ENCODE results near the gene PC. TPM values are rescaled to one million over a fixed set of nuclear protein-coding genes. Genes with fewer than 3 reads are reported as not detected.
"Not testable (repeated sequence)": the region's sequence is repeated elsewhere in the genome, so short reads cannot be mapped to it uniquely, and the experiment has no call there.

Gene PC
- total and polyA plus RNA-seq, 10 donors, result 3.4 to 8.8 (median 5.3) TPM

- Histone ChIP-seq H3K36me3 (no peaks in the 10 kb centered on the region), H3K27me3 (replicated peaks in 1 of 7) (no peaks in the 10 kb centered on the region), H3K4me3 (no peak overlapping the region), H3K27ac (peak overlapping the region; percentile 42 to 84 (median 69)), H3K4me1 (peaks cover 0 to 34% (median 3%) of the 10 kb centered on the region in 6 donors), H3K9me3 (no peaks in the 10 kb centered on the region)
- TF ChIP-seq, protein P1, sequence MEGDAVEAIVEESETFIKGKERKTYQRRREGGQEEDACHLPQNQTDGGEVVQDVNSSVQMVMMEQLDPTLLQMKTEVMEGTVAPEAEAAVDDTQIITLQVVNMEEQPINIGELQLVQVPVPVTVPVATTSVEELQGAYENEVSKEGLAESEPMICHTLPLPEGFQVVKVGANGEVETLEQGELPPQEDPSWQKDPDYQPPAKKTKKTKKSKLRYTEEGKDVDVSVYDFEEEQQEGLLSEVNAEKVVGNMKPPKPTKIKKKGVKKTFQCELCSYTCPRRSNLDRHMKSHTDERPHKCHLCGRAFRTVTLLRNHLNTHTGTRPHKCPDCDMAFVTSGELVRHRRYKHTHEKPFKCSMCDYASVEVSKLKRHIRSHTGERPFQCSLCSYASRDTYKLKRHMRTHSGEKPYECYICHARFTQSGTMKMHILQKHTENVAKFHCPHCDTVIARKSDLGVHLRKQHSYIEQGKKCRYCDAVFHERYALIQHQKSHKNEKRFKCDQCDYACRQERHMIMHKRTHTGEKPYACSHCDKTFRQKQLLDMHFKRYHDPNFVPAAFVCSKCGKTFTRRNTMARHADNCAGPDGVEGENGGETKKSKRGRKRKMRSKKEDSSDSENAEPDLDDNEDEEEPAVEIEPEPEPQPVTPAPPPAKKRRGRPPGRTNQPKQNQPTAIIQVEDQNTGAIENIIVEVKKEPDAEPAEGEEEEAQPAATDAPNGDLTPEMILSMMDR (IDR thresholded peaks at IDR 0.05 in 8 of 11, conservative IDR thresholded peaks at IDR 0.05 in 3 of 11), result no peak
- TF ChIP-seq POLR2A (IDR thresholded peaks at IDR 0.05) (no peak), POLR2AphosphoS5 (IDR thresholded peaks at IDR 0.05) (no peak)
- 58 to 73% (median 65%) methylated on average over 5 of the region's 5 CpGs for WGBS, 5 donors
- DNase-seq, result no peak
- intact Hi-C loops (cut with DNase I; ENCODE audit: low total_unique reads), result no loop called here
These were observed 157.3 kb downstream of the PC start for GRCh38 chr11:66800720-66801428.

DNA sequence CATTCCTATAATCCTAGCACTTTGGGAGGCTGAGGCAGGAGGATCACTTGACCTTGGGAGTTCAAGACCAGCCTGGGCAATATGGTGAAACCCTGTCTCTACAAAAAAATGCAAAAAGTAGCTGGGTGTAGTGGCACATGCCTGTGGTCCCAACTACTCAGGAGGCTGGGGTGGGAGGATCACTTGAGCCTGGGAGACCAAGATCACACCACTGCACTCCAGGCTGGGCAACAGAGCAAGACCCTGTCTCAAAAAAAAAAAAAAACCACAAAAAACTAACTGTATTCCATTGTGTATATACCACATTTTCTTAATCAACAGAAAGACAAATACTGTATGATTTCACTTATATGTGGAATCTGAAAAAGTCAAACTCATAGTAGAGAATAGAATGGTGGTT lies 158.4 kb downstream of the PC start:
- H3K4me3 ChIP-seq; H3K27me3 ChIP-seq (replicated peaks in 1 of 7); H3K9me3 ChIP-seq; DNase-seq; intact Hi-C loops (cut with DNase I; ENCODE audit: low total_unique reads); H3K36me3 ChIP-seq: not testable (repeated sequence)
- Histone ChIP-seq H3K4me1 (peaks cover 0 to 34% (median 3%) of the 10 kb centered on the region in 6 donors), H3K27ac (peak overlapping the region in 6 of 8 donors; percentile 56 to 84 (median 71))

Small RNA genes lying within 50 kb of the gene (microRNA-seq; reads per million reads assigned to microRNA genes)
- gene MIR3163, result 0 to 0.36 (median 0) reads per million in 3 donors

Small RNA genes lying within 50 kb of the gene (small RNA-seq; reads per million reads assigned to genes)
- 0 to 0.34 (median 0.10) reads per million in 4 donors for gene MIR3163
- gene RNU7-23P, result 0 reads per million in 4 donors

Other genes starting within 250 kb of the PC start
- gene SPTBN2, start 229.2 kb downstream of the PC start, total RNA-seq, result 1 to 10 TPM; 3.3 to 5.1 (median 3.7) TPM
- 1 to 10 TPM in 1 of 3 donors, under 1 TPM in 2; 0.61 to 1.5 (median 0.80) TPM for gene SPTBN2, start 229.2 kb downstream of the PC start, polyA plus RNA-seq
- gene RCE1, start 114.9 kb downstream of the PC start, total RNA-seq, result 10 to 100 TPM; 14.5 to 27.9 (median 18.1) TPM
- gene RCE1, start 114.9 kb downstream of the PC start, polyA plus RNA-seq, result 10 to 100 TPM; 10.0 to 19.3 (median 14.2) TPM
- 10 to 100 TPM in 2 of 7 donors, 1 to 10 TPM in 5; 3.3 to 10.3 (median 8.0) TPM for gene LRFN4, start 101.3 kb downstream of the PC start, total RNA-seq
- gene LRFN4, start 101.3 kb downstream of the PC start, polyA plus RNA-seq, result 10 to 100 TPM in 1 of 3 donors, 1 to 10 TPM in 2; 3.9 to 12.0 (median 7.9) TPM
- gene C11orf86, start 16.9 kb upstream of the PC start, total RNA-seq, result not detected
- under 1 TPM in 1 of 3 donors, not detected in 2; 0.13 TPM for gene C11orf86, start 16.9 kb upstream of the PC start, polyA plus RNA-seq
- gene SYT12, start 64.8 kb upstream of the PC start, total RNA-seq, result not detected
- gene SYT12, start 64.8 kb upstream of the PC start, polyA plus RNA-seq, result under 1 TPM; 0.02 to 0.13 (median 0.05) TPM
- gene RHOD, start 98.5 kb upstream of the PC start, total RNA-seq, result 1 to 10 TPM; 1.3 to 6.4 (median 2.2) TPM
- gene RHOD, start 98.5 kb upstream of the PC start, polyA plus RNA-seq, result 1 to 10 TPM; 3.1 to 3.6 (median 3.5) TPM
- 100 to 1,000 TPM in 6 of 7 donors, 10 to 100 TPM in 1; 96.0 to 149 (median 130) TPM for gene KDM2A, start 160.9 kb upstream of the PC start, total RNA-seq
- gene KDM2A, start 160.9 kb upstream of the PC start, polyA plus RNA-seq, result 10 to 100 TPM; 18.5 to 36.2 (median 28.9) TPM